GM21423 (cell line): Measurements from ENCODE around the gene ZNF837.
"Not testable (repeated sequence)": the region's sequence is repeated elsewhere in the genome, so short reads cannot be mapped to it uniquely, and the experiment has no call there.

Experiments used
- ATAC-seq: cut with Tn5 transposase; IDR thresholded peaks from one replicate; pipeline ENCODE4 v1.9.1; 2021; ENCODE audit warnings: mild to moderate bottlenecking, moderate library complexity; ENCODE audit not compliant: unreplicated experiment

Gene ZNF837

DNA sequence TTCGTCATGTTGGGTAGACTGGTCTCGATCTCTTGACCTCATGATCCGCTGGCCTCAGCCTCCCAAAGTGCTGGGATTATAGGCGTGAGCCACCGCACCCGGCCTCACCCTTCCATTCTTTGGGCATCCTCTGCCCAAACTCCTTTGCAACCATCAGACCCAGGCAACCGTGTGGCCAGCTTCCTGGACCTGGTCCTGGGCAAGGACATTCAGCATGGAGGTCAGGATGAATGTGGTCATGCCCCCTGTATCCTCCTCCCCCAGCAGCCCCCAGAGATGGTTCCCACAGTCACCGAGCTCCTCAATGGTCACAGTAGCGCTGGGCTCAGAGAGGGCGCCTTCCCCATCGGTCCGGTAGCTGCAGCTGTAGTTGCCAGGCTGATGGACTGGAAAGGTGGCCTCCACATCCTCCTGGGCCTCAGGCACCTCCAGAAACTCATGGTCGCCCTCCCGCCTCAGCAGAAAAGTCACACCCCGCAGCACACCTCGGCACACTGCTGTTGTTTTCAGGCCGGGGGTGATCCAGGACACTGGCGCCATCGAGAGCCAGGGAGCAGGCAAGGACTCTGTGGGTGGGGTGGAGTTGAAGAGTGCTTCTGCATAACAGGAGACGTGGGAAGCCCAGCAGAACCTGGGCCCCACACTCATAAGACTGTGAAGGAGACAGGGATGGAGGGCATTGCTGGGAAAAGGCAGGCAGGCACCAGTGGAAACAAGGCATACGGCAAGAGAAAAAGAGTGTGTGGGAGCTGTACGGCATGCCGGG lies 28.7 kb downstream of the ZNF837 start:
- ATAC-seq: no peak

DNA sequence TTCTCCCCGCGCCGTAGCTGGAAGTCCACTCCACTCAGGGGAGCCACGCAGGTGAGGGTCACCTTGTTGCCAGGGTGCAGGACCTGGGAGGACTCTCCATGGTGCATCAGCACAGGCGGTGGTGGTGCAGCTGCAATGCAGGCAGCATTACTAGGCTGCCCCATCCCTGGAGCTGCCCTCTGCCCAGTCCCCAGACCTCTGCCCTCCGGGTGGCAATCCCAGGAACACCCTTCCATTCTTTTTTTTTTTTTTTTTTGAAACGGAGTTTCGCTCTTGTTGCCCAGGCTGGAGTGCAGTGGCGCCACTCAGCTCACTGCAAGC lies 29.3 kb downstream of the ZNF837 start:
- no peak for ATAC-seq

DNA sequence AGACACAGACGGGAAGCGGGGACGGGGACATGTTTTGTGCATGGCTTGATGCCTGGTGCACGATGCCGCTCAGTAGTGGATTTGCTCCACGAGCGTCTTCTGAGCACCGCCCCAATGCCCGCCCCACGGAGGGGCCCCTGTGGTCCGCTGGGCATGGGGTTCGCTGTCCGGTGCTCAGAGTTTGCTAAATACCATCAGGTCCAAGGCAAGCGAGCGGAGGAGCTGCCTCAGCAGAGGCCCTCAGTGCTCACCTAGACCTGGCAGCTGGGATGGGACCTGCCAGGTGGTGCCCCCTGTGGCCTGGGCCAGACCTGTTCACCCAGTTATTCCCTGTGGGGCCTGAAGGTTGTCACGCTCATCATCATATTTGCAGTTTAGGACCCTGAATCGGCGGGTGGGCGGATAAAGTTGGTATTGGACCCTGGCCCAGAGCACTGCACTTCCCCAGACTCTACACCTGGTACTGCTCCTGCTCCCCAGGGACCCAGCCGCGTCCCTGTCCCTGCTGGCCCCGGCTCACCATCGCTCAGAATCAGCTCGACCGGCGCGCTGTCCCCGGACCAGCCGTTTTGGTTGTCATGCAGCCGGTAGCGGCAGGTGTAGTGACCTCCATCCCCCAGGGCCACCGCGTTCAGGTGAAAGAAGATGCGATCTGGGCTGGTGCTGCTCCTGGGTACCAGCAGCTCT lies 29.8 kb downstream of the ZNF837 start:
- ATAC-seq: no peak

DNA sequence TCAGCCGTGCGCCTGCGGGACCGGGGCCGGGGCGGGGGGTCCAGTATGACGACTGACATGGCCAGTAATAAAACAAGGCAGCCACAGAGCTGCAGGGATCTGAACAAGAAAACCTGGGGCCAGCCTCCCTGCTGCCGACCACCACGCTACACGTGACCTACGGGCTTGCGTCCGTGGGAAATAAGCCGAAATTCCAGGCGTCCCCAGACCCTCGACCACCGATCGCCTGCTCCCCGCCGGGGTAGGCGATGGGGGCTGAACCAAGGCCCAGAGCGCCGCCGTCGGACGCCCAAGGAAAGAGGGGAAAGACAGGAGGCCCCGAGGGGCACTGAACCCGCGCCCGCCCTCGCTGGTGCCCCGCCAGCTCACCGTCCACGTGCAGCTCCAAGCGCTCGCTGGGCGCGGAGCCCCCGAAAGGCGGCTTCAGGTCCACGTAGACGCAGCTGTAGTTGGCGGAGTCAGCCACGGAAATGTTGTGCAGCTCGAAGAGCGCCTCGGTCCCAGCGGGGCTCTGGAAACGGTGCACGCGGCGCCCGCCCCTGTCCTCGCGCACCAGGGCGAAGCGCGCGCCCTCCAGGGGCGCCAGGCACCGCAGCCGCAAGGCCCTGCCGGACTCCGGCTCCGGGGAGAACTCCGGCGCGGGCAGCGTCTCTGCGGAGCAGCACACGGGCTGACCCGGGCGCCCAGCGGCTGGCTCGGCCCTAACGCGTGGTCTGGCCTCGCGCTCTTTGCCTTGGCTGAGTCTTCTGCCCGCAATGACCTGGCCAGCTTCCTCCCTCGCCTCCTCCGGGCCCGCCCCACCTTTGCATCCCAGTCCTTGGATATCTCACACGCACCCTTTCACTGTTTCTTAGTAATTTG lies 30.6 kb downstream of the ZNF837 start:
- no peak for ATAC-seq

DNA sequence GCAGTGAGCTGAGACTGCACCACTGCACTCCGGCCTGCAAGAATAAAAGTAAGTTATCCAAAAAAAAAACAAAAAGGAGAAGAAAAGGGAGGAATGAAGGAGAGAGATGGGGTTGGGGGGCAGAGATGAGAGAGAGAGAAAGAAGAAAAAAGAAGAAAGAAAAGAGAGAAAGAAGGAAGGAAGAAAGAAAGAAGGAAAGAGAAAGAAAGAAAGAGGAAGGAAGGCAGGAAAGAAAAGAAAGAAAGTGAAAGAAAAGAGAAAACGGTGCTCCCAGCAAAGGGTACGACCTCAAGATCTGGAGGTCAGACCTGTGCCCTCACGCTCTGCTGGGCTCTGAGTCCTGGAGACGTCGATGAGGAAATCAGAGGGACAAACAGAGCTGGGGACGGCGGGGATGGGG lies 31.2 kb downstream of the ZNF837 start:
- ATAC-seq: no peak

DNA sequence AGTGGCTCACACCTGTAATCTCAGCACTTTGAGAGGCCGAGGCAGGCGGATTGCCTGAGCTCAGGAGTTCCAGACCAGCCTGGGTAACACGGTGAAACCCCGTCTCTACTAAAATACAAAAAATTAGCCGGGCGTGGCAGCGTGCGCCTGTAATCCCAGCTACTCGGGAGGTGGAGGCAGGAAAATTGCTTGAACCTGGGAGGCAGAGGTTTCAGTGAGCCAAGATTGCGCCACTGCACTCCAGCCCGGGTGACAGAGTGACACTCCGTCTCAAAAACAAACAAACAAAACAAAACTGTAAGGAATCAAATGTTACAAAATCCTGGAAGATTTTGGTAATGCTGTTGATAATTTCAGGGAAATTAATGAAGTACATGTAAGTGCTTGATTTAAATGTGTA lies 32.8 kb downstream of the ZNF837 start:
- not testable (repeated sequence) for ATAC-seq

DNA sequence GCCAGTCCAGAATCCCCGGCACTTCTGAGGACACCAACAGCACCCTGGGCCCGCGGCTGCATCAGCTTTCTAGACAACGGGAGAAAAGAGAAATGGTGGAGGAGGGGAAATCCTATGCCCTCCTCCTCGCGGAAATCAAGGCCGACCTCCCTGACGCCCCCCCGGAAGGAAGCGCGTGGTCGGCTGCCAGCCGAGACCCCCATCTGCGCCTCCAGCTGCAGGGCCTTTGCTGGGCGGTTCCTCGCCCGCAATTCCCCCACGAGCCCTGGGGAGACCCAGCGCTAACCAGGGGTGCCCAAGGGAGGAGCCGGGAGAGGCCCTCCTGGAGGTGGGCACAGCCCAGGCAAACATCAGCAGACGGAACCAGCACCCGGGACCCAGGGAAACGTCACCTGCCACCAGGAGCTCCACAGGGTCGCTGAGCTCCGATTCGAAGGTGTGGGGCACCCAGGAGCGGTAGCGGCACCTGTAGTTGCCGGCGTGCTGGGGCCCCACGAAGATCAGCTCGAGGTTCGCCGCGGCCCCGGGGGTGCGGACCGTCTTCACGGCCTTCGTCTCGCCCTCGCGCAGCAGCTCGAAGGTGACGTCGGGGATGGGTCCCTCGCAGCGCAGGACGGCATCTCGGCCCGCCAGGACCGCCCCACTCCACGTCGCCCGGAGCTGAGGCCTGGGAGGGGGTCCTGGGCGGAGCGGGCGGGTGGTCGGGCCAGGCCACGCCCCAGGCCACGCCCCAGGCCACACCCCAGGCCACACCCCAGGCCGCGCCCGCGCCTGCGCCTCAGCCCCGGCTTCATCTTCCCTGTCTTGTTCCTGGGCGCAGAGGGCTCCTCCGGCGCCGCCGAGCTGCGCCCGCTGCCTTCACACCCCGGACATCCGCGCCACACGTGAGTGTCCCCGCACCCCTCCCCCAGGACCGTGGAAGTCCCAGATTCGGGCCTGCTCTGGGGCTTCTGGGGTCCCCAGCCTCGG lies 33.6 kb downstream of the ZNF837 start:
- peak; percentile 89 for ATAC-seq

DNA sequence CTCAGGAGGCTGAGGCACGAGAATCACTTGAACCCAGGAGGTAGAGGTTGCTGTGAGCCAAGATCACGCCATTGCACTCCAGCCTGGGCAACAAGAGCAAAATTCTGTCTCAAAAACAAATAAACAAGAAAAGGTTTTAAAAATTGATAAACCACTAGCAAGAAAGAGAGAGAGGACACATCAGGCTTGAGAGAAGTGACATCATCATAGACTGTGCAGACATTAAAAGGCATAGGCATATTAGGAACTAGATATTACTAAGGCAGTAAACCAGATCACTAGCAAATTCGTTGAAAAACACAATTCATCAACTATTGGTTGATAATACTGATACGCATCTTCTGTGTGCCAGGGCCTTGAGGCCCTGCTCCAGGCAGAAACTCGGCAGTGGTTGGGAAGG lies 35.3 kb downstream of the ZNF837 start:
- no peak for ATAC-seq

DNA sequence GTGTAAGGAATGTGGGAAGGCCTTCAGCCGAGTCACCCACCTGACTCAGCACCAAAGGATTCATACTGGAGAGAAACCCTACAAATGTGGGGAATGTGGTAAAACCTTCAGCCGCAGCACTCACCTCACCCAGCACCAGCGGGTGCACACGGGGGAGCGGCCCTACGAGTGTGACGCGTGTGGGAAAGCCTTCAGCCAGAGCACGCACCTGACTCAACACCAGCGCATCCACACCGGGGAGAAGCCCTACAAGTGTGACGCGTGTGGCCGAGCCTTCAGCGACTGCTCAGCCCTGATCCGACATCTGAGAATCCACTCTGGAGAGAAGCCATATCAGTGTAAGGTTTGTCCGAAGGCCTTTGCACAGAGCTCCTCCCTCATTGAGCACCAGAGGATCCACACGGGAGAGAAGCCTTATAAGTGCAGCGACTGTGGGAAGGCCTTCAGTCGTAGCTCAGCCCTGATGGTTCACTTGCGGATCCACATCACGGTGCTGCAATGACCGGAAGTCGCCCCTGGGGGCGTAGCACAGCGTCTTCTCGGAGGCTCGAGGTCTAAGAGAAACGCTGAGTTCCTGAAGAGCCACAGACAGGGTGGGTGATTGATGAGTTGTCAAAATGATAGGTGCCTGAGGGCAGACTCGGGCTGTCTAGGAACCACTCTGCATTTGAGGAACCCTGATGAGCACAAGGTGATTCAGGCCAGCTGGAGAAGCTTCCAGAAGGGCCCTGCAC lies 41.8 kb downstream of the ZNF837 start:
- ATAC-seq: no peak

DNA sequence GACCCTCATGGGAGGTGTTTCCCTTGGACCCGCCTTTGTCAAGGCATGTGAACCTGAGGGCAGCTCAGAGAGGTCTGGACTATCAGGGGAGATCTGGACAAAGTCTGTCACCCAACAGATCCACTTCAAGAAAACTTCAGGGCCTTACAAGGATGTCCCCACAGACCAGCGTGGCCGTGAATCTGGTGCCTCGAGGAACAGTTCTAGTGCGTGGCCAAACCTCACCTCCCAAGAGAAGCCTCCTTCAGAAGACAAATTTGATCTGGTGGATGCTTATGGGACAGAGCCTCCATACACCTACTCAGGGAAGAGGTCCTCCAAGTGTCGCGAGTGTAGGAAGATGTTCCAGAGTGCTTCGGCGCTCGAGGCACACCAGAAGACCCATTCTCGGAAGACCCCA lies 42.5 kb downstream of the ZNF837 start:
- no peak for ATAC-seq

DNA sequence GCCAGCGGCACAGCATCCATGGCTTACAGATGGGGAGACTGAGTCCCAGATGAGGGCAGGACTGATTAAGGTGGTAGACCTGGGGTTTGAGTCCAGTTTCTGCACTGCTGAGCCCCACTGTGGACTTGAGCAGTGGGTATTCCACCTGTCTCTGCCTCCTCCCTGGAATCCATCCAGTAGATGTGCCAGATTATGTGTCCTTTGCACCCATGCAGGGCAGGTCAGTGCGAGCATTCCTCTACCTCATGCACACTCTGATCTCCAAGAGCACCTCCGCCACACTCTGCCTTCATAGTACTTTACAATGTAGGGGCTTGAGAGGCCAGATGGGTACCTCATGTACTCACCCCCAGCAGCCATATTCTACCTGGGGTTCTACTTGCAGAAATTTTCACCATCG lies 44.0 kb downstream of the ZNF837 start:
- ATAC-seq: no peak

DNA sequence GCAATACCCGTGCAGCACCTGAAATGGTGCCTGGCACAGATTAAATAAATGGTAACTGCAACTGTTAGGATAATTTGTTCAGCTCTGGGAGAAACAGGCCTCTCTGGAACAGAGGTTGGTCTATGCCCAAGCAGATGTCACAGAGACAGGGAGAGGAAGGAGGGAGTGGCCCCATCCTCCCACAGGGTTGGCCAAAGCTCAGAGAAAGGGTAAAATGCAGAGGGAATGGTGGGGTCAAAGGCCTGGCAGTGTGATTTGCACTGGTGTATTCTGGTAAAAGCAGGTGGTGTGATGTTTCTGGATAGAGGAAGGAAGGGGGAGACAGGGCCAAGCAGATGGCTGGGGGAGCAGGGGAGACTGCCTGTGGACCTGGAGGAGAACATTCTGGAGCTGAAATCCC lies 44.6 kb downstream of the ZNF837 start:
- no peak for ATAC-seq

DNA sequence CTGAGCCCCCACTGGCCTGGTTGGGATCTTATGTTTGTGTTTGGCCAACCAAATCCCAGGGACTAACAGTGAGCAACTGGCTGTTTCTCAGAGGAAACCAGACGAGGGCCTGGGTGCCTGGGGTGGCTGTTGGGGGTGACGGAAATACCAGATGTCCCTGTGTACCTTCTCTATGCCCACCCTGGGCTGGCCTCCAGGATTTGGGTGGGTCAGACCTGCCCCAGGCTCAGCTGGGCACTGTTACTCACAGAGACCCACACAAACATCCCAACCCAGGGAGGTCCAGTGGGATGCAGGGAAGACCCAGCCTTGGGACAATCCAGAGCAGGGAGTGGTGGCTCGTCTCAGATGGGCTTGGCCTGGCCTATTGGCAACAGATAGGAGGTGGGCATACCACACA lies 45.2 kb downstream of the ZNF837 start:
- no peak for ATAC-seq

DNA sequence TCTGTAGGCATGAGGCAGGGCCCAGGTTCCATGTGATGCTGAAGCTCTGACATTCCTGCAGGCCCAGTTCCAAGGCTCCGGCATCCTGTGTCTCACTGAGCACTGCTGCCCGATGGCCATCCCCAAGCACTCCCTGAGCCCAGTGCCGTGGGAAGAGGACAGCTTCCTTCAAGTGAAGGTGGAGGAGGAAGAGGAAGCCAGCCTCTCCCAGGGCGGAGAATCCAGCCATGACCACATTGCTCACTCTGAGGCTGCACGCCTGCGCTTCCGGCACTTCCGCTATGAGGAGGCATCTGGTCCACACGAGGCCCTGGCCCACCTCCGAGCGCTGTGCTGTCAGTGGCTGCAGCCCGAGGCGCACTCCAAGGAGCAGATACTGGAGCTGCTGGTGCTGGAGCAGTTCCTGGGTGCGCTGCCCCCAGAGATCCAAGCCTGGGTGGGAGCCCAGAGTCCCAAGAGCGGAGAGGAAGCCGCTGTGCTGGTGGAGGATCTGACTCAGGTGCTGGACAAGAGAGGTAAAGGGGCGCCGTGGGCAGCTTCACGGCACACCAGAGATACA lies 46.1 kb downstream of the ZNF837 start:
- ATAC-seq: no peak

DNA sequence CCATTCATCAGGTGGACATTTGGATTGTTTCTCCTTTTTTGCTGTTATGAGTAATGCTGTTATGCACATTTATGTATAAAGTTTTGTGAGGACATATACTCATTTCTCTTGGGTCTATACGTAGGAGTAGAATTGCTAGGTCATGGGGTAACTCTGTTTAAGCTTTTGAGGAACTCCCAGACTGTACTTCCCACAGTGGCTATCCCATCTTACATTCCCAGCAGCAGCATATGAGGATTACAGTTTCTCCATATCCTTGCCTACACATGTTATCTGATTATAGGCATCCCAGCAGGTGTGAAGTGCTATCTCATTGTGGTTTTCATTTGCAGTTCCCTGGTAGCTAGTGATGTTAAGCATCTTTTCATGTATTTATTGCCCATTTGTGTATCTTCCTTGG lies 48.1 kb downstream of the ZNF837 start:
- no peak for ATAC-seq

DNA sequence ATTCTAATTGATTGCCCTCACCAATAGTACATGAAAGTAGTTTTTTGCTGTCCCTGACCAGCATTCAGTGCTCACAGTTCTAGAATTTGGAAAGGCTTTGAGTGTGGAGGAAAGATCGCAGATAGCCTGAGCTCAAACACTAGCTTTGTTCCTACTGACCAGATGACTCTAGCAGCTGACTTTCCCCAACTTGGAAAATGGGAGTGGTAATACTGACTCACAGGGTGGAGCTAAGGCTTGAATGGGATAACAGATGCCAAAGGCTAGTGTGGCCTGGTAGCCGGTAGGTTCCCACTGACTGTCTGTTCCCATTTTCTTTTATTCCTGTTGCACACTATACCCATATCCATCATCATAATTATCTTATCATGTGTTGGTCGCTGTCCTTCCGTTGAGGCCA lies 50.4 kb downstream of the ZNF837 start:
- no peak for ATAC-seq

DNA sequence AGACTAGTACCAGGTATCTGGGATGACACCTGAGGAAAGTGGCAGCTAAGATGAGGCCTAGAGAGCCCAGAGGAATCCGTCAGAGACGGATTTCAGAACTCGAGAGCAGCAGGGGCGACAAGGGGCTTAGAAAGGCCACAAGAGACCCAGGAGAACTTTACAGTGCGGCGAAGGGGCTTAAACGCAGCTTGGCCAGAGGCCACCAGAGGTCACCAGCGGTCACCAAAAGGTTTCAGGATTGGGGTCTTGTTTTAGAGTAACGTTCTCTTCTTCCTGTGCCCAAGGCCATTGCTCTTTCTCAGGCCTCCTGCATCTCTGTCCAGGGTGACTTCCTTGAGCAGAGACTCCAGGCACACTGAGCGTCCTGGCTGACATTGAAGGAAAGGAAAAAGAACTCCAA lies 51.8 kb downstream of the ZNF837 start:
- ATAC-seq: no peak

DNA sequence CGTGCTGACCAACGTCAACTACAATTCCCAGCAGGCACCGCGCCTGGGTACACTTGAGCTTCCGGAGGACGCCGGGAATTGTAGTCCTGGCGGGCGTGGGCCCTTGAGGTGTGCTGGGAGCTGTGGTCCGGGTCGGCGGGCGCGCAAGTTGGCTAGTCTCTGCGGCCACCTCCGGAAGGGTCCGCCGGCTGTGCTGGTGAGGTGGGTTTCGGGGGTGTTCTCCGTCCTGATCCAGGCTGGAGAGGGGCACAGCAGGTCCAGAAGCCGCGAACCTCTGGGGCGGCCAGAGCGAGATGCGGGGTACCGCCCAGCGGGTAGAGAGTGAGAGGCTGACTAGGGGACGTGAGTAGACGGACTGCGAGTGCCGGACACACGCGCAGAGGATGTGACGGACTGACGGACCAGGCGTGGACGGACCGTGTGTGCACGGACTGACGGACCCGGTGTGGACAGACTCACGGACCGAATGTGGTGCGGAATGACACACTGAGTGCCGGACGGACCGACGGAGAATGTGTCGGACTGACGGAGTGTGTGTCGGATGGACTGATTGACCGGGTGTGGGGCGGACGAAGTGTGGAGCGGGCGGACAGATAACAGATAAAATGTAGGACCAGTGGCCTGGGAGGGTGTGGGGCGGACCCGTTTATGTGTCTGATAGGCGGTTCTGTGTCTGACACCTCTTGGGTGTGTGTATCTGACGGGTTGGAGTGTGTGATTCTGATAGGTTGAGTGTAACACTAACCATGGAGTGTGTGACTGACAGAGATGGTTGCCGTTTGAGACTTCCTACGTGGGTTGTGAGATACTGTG lies 53.7 kb downstream of the ZNF837 start, which contains the start of gene ZSCAN22:
TSS of gene ZSCAN22 (plus strand) at position 81 of the 813 bp plus-strand sequence. CDS start 7,809 bp downstream, outside the sequence.
- ATAC-seq: peak; percentile 90

DNA sequence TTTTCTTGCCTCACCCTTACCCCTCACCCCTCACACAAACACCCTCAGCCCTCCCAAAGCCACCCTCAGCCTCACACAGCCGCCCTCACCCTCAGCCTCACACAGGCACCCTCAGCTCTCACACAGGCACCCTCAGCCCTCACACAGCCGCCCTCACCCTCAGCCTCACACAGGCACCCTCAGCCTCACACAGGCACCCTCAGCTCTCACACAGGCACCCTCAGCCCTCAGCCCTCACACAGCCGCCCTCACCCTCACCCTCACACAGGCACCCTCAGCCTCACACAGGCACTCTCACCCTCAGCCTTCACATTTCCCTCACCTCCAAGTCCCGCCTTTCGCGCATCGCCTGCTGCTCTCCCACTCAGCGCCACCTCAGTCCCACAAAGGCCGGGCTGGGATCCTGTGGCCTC lies 54.3 kb downstream of the ZNF837 start:
- ATAC-seq: no peak
